Endothelial cell (in vitro differentiated cells): Measurements from ENCODE around the gene SH3BP1. TPM values are rescaled to one million over a fixed set of nuclear protein-coding genes. Genes with fewer than 3 reads are reported as not detected.

Experiments used
- DNase-seq: peaks from one replicate; pipeline ENCODE4 v3.0.0; 2021; ENCODE audit warnings: low spot score
- H3K27ac Mint-ChIP-seq: one replicate; pipeline ENCODE4 v1.8.0; 2021; ENCODE audit warnings: mixed read lengths, inconsistent platforms; ENCODE audit not compliant: unreplicated experiment
- H3K27me3 Mint-ChIP-seq: one replicate; pipeline ENCODE4 v1.8.0; 2021; ENCODE audit warnings: mild to moderate bottlenecking, moderate library complexity, mixed read lengths, inconsistent platforms; ENCODE audit not compliant: unreplicated experiment
- H3K36me3 Mint-ChIP-seq: one replicate; pipeline ENCODE4 v1.8.0; 2021; ENCODE audit warnings: mild to moderate bottlenecking, low read depth, mixed read lengths, inconsistent platforms; ENCODE audit not compliant: unreplicated experiment
- H3K4me1 Mint-ChIP-seq: one replicate; pipeline ENCODE4 v1.8.0; 2021; ENCODE audit warnings: mild to moderate bottlenecking, mixed read lengths, inconsistent platforms; ENCODE audit not compliant: unreplicated experiment
- H3K4me3 Mint-ChIP-seq: one replicate; pipeline ENCODE4 v1.8.0; 2021; ENCODE audit warnings: mild to moderate bottlenecking, mixed read lengths, inconsistent platforms; ENCODE audit not compliant: unreplicated experiment
- H3K9me3 Mint-ChIP-seq: one replicate; pipeline ENCODE4 v1.8.0; 2021; ENCODE audit warnings: mixed read lengths, inconsistent platforms; ENCODE audit not compliant: unreplicated experiment
- CTCF ChIP-seq: fragments of 200-600 bp; sonication (generic); IDR thresholded peaks from one replicate; pipeline ENCODE4 v1.5.0; 2021; ENCODE audit warnings: antibody characterized with exemption; ENCODE audit not compliant: unreplicated experiment
- total RNA-seq: library from RNA; stranded (reverse); fragmentation: NEBNext Ultra II Directional; extraction: Animal tissue kit (Norgen Biotek cat#: 25700); gene quantifications from one replicate; pipeline ENCODE4 v1.2.1, GENCODE V29; 2021; ENCODE audit not compliant: unreplicated experiment

The SH3BP1 gene
- total RNA-seq, 1 donor from 2014 or later: 11.6 TPM

GRCh38 chr22:37705205-37705604 is 65.7 kb downstream of the SH3BP1 start:
- Mint-ChIP-seq H3K27ac (no peak overlapping the region), H3K27me3 (peaks cover 3% of the 10 kb centered on the region), H3K4me3 (no peak overlapping the region), H3K9me3 (no peaks in the 10 kb centered on the region), H3K36me3 (peaks cover 20% of the 10 kb centered on the region), H3K4me1 (peaks cover 11% of the 10 kb centered on the region)
- TF ChIP-seq CTCF: no peak
- DNase-seq: no peak

Other genes with a start within 250 kb of the SH3BP1 start
- 1.2 TPM for gene ELFN2, start 212.2 kb upstream of the SH3BP1 start, total RNA-seq
- 75.4 TPM for gene MFNG, start 153.3 kb upstream of the SH3BP1 start, total RNA-seq
- gene CARD10, start 120.3 kb upstream of the SH3BP1 start, total RNA-seq: 26.0 TPM
- gene CDC42EP1, start 79.2 kb upstream of the SH3BP1 start, total RNA-seq: 51.2 TPM
- gene LGALS2, start 59.6 kb upstream of the SH3BP1 start, total RNA-seq: not detected
- 63.6 TPM for gene GGA1, start 30.8 kb upstream of the SH3BP1 start, total RNA-seq
- gene PDXP, start 19.1 kb downstream of the SH3BP1 start, total RNA-seq: 13.4 TPM
- gene LGALS1, start 36.0 kb downstream of the SH3BP1 start, total RNA-seq: 18.6 TPM
- gene NOL12, start 46.7 kb downstream of the SH3BP1 start, total RNA-seq: 15.7 TPM
- 110 TPM for gene TRIOBP, start 57.4 kb downstream of the SH3BP1 start, total RNA-seq
- 4.1 TPM for gene GCAT, start 168.3 kb downstream of the SH3BP1 start, total RNA-seq
- gene GALR3, start 183.7 kb downstream of the SH3BP1 start, total RNA-seq: not detected
- gene ANKRD54, start 204.7 kb downstream of the SH3BP1 start, total RNA-seq: 14.4 TPM
- gene EIF3L, start 209.8 kb downstream of the SH3BP1 start, total RNA-seq: 732 TPM